ENCODE measurements around the gene ATP9A.

DNA sequence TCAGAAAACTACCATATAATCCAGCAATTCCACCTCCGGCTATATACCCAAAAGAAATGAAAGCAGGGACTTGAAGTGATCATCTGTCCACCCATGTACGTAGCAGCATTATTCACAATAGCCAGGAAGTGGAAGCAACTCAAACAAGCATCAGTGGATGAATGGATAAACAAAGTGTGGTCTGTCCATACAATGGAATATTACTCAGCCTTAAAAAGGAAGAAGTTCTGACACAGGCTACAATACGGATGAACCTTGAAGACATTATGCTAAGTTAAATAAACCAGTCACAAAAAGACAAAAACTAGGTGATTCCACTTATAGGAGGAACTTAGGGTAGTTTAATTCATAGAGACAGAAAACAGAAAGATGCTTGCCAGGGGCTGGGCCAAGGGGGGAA is 76.5 kb downstream of the ATP9A start:
- TF ChIP-seq, protein P1, sequence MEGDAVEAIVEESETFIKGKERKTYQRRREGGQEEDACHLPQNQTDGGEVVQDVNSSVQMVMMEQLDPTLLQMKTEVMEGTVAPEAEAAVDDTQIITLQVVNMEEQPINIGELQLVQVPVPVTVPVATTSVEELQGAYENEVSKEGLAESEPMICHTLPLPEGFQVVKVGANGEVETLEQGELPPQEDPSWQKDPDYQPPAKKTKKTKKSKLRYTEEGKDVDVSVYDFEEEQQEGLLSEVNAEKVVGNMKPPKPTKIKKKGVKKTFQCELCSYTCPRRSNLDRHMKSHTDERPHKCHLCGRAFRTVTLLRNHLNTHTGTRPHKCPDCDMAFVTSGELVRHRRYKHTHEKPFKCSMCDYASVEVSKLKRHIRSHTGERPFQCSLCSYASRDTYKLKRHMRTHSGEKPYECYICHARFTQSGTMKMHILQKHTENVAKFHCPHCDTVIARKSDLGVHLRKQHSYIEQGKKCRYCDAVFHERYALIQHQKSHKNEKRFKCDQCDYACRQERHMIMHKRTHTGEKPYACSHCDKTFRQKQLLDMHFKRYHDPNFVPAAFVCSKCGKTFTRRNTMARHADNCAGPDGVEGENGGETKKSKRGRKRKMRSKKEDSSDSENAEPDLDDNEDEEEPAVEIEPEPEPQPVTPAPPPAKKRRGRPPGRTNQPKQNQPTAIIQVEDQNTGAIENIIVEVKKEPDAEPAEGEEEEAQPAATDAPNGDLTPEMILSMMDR (IDR thresholded peaks at IDR 0.05), result no peak
- TF ChIP-seq POLR2A (IDR thresholded peaks at IDR 0.05), result no peak
